Mesendoderm (in vitro differentiated cells): ENCODE measurements around the gene STK26.
"Not testable (repeated sequence)": the region's sequence is repeated elsewhere in the genome, so short reads cannot be mapped to it uniquely, and the experiment has no call there.

ENCODE experiments used
- DNase-seq: peaks from one replicate; pipeline ENCODE4 v3.0.0; 2013
- H2AK5ac ChIP-seq: 2 replicates; pipeline ENCODE4 v1.6.1; 2013; ENCODE audit warnings: low read length, inconsistent platforms
- H2BK120ac ChIP-seq: 2 replicates; pipeline ENCODE4 v1.6.1; 2013; ENCODE audit warnings: low read depth, mild to moderate bottlenecking, low read length, moderate library complexity, mixed read lengths
- H2BK15ac ChIP-seq: replicated peaks from 2 replicates; pipeline ENCODE4 v1.6.1; 2013; ENCODE audit warnings: low read depth, mild to moderate bottlenecking, moderate library complexity
- H2BK5ac ChIP-seq: 2 replicates; pipeline ENCODE4 v1.6.1; 2013; ENCODE audit warnings: low read length, inconsistent platforms
- H3K18ac ChIP-seq: 2 replicates; pipeline ENCODE4 v1.6.1; 2013; ENCODE audit warnings: mild to moderate bottlenecking, low read length, mixed read lengths
- H3K23ac ChIP-seq: one replicate; pipeline ENCODE4 v1.6.1; 2013; ENCODE audit warnings: low read length
- H3K27ac ChIP-seq: 2 replicates; pipeline ENCODE4 v1.5.1; 2013; ENCODE audit warnings: low read depth, mild to moderate bottlenecking, inconsistent platforms, low read length, moderate library complexity
- H3K27me3 ChIP-seq: 2 replicates; pipeline ENCODE4 v1.6.1; 2013; ENCODE audit warnings: low read length, control low read depth, mild to moderate bottlenecking, inconsistent platforms; ENCODE audit not compliant: insufficient read depth, poor library complexity
- H3K36me3 ChIP-seq: 2 replicates; pipeline ENCODE4 v1.6.1; 2013; ENCODE audit warnings: low read length, inconsistent platforms; ENCODE audit not compliant: control insufficient read depth, insufficient read depth
- H3K4ac ChIP-seq: one replicate; pipeline ENCODE4 v1.6.1; 2013; ENCODE audit warnings: low read depth, mild to moderate bottlenecking, low read length, moderate library complexity
- H3K4me1 ChIP-seq: 2 replicates; pipeline ENCODE4 v1.6.1; 2013; ENCODE audit warnings: low read depth, low read length, inconsistent platforms; ENCODE audit not compliant: control insufficient read depth
- H3K4me2 ChIP-seq: 2 replicates; pipeline ENCODE4 v1.6.1; 2013; ENCODE audit warnings: low read length
- H3K4me3 ChIP-seq: 2 replicates; pipeline ENCODE4 v1.5.1; 2013; ENCODE audit warnings: mild to moderate bottlenecking, low read length
- H3K56ac ChIP-seq: one replicate; pipeline ENCODE4 v1.6.1; 2013; ENCODE audit warnings: low read length
- H3K79me1 ChIP-seq: 2 replicates; pipeline ENCODE4 v1.6.1; 2013; ENCODE audit warnings: low read length, inconsistent platforms
- H3K79me2 ChIP-seq: 2 replicates; pipeline ENCODE4 v1.6.1; 2013; ENCODE audit warnings: mild to moderate bottlenecking, low read length; ENCODE audit not compliant: control insufficient read depth, insufficient read depth
- H3K9ac ChIP-seq: 2 replicates; pipeline ENCODE4 v1.6.1; 2013; ENCODE audit warnings: low read length, inconsistent platforms
- H4K5ac ChIP-seq: one replicate; pipeline ENCODE4 v1.6.1; 2013; ENCODE audit warnings: low read length
- H4K8ac ChIP-seq: one replicate; pipeline ENCODE4 v1.6.1; 2013; ENCODE audit warnings: low read depth, mild to moderate bottlenecking, control low read depth, low read length, moderate library complexity
- WGBS: extraction: QIAGEN DNeasy Blood & Tissue Kit; methylation state at CpG from one replicate; pipeline ENCODE4 v1.1.7; 2013; ENCODE audit warnings: low lambda C conversion rate, missing lambda C conversion rate; ENCODE audit not compliant: insufficient coverage; ENCODE audit errors: extremely low coverage; 5-methylcytosine and 5-hydroxymethylcytosine counted together

Gene STK26

GRCh38 chrX:132098704-132099103 lies 75.6 kb downstream of the STK26 start:
- not testable (repeated sequence) for H3K4ac ChIP-seq, H3K4me1 ChIP-seq, H3K27me3 ChIP-seq, H3K9ac ChIP-seq, H3K56ac ChIP-seq, H2BK15ac ChIP-seq, H2BK120ac ChIP-seq, H2AK5ac ChIP-seq, H3K4me2 ChIP-seq, H3K79me1 ChIP-seq, H2BK5ac ChIP-seq, H3K4me3 ChIP-seq, H4K8ac ChIP-seq, H3K18ac ChIP-seq, H3K27ac ChIP-seq, H3K79me2 ChIP-seq, H3K36me3 ChIP-seq, DNase-seq, H3K23ac ChIP-seq, H4K5ac ChIP-seq
- WGBS = no CpG with 5 or more reads among the region's 4 CpGs

GRCh38 chrX:132101206-132101605 lies 78.1 kb downstream of the STK26 start:
- Histone ChIP-seq H4K8ac (no peak overlapping the region), H2BK120ac (no peak overlapping the region), H3K4ac (no peak overlapping the region), H3K4me2 (no peak overlapping the region), H3K9ac (no peak overlapping the region), H2AK5ac (no peak overlapping the region), H3K23ac (no peak overlapping the region), H3K56ac (no peak overlapping the region), H3K27me3 (no peaks in the 10 kb centered on the region), H3K27ac (no peak overlapping the region), H2BK5ac (no peak overlapping the region), H4K5ac (no peak overlapping the region), H3K79me1 (no peaks in the 10 kb centered on the region), H3K79me2 (no peaks in the 10 kb centered on the region), H3K4me3 (no peak overlapping the region), H3K4me1 (no peaks in the 10 kb centered on the region), H2BK15ac (no peak overlapping the region), H3K36me3 (no peaks in the 10 kb centered on the region), H3K18ac (no peak overlapping the region)
- WGBS = no CpG with 5 or more reads among the region's 4 CpGs
- DNase-seq = no peak

GRCh38 chrX:132101799-132102198 lies 78.7 kb downstream of the STK26 start:
- Histone ChIP-seq H2BK5ac (no peak overlapping the region), H3K4ac (no peak overlapping the region), H3K4me1 (no peaks in the 10 kb centered on the region), H3K18ac (no peak overlapping the region), H4K8ac (no peak overlapping the region), H3K27ac (no peak overlapping the region), H3K4me2 (no peak overlapping the region), H3K79me1 (no peaks in the 10 kb centered on the region), H3K9ac (no peak overlapping the region), H4K5ac (no peak overlapping the region), H3K23ac (no peak overlapping the region), H3K4me3 (no peak overlapping the region), H2BK15ac (no peak overlapping the region), H2AK5ac (no peak overlapping the region), H3K79me2 (no peaks in the 10 kb centered on the region), H2BK120ac (no peak overlapping the region), H3K56ac (no peak overlapping the region), H3K36me3 (no peaks in the 10 kb centered on the region), H3K27me3 (no peaks in the 10 kb centered on the region)
- no peak for DNase-seq
- no CpG with 5 or more reads among the region's 9 CpGs for WGBS

GRCh38 chrX:132107291-132107690 lies 84.2 kb downstream of the STK26 start:
- Histone ChIP-seq H4K5ac (no peak overlapping the region), H2BK15ac (no peak overlapping the region), H3K56ac (no peak overlapping the region), H4K8ac (no peak overlapping the region), H3K79me1 (no peaks in the 10 kb centered on the region), H3K18ac (no peak overlapping the region), H3K27ac (no peak overlapping the region), H3K4me3 (no peak overlapping the region), H3K4ac (no peak overlapping the region), H2AK5ac (no peak overlapping the region), H3K23ac (no peak overlapping the region), H3K79me2 (no peaks in the 10 kb centered on the region), H2BK120ac (no peak overlapping the region), H3K4me1 (no peaks in the 10 kb centered on the region), H3K27me3 (no peaks in the 10 kb centered on the region), H3K9ac (no peak overlapping the region), H3K4me2 (no peak overlapping the region), H2BK5ac (no peak overlapping the region), H3K36me3 (no peaks in the 10 kb centered on the region)
- DNase-seq = no peak

- Histone ChIP-seq H2BK15ac (no peak overlapping the region), H3K4ac (no peak overlapping the region), H3K27me3 (no peaks in the 10 kb centered on the region), H2BK120ac (no peak overlapping the region), H3K79me1 (no peaks in the 10 kb centered on the region), H4K8ac (no peak overlapping the region), H3K18ac (no peak overlapping the region), H3K4me2 (no peak overlapping the region), H3K36me3 (no peaks in the 10 kb centered on the region), H3K23ac (no peak overlapping the region), H2AK5ac (no peak overlapping the region), H3K4me1 (no peaks in the 10 kb centered on the region), H3K4me3 (no peak overlapping the region), H3K27ac (no peak overlapping the region), H2BK5ac (no peak overlapping the region), H4K5ac (no peak overlapping the region), H3K56ac (no peak overlapping the region), H3K9ac (no peak overlapping the region), H3K79me2 (no peaks in the 10 kb centered on the region)
- DNase-seq = no peak
Measured at GRCh38 chrX:132114607-132115006, 91.5 kb downstream of the STK26 start.

- DNase-seq = no peak
- no CpG with 5 or more reads among the region's 5 CpGs for WGBS
- Histone ChIP-seq H4K8ac (no peak overlapping the region), H3K27ac (no peak overlapping the region), H3K36me3 (no peaks in the 10 kb centered on the region), H2BK120ac (no peak overlapping the region), H3K27me3 (no peaks in the 10 kb centered on the region), H3K4me2 (no peak overlapping the region), H2AK5ac (no peak overlapping the region), H4K5ac (no peak overlapping the region), H3K4me1 (no peaks in the 10 kb centered on the region), H2BK15ac (no peak overlapping the region), H3K9ac (no peak overlapping the region), H3K56ac (no peak overlapping the region), H3K4me3 (no peak overlapping the region), H2BK5ac (no peak overlapping the region), H3K79me2 (no peaks in the 10 kb centered on the region), H3K4ac (no peak overlapping the region), H3K18ac (no peak overlapping the region), H3K79me1 (no peaks in the 10 kb centered on the region), H3K23ac (no peak overlapping the region)
Measured at GRCh38 chrX:132115792-132116191, 92.7 kb downstream of the STK26 start.
